Right hindlimb (tissue), 1 donor: Measurements from ENCODE around the gene PPFIBP1.
A peak's percentile ranks its signal among the peaks of the same experiment; 100 is the strongest.
"Not testable (repeated sequence)": the region's sequence is repeated elsewhere in the genome, so short reads cannot be mapped to it uniquely, and the experiment has no call there.

Source experiments
- DNase-seq: peaks from one replicate; pipeline ENCODE4 v3.0.0-alpha.2; 2018

PPFIBP1 gene

GRCh38 chr12:27595231-27595642 lies 71.2 kb downstream of the PPFIBP1 start:
- peak; percentile 85 for DNase-seq

GRCh38 chr12:27598866-27599265 lies 74.9 kb downstream of the PPFIBP1 start:
- not testable (repeated sequence) for DNase-seq

- DNase-seq = not testable (repeated sequence)
Observed at GRCh38 chr12:27601056-27601828, 77.2 kb downstream of the PPFIBP1 start.

- no peak for DNase-seq
Observed at GRCh38 chr12:27602516-27602915, 78.5 kb downstream of the PPFIBP1 start.

GRCh38 chr12:27604431-27604830 lies 80.4 kb downstream of the PPFIBP1 start:
- DNase-seq = no peak

GRCh38 chr12:27606986-27607385 lies 83.0 kb downstream of the PPFIBP1 start:
- DNase-seq = no peak

GRCh38 chr12:27607591-27607990 lies 83.6 kb downstream of the PPFIBP1 start:
- no peak for DNase-seq

GRCh38 chr12:27608890-27609289 lies 84.9 kb downstream of the PPFIBP1 start:
- DNase-seq = no peak

GRCh38 chr12:27610374-27610773 lies 86.4 kb downstream of the PPFIBP1 start:
- no peak for DNase-seq

- DNase-seq = no peak
Observed at GRCh38 chr12:27614386-27614785, 90.4 kb downstream of the PPFIBP1 start.

GRCh38 chr12:27614866-27615265 lies 90.9 kb downstream of the PPFIBP1 start:
- DNase-seq = no peak

- DNase-seq = no peak
Observed at GRCh38 chr12:27615331-27615891, 91.4 kb downstream of the PPFIBP1 start.

GRCh38 chr12:27616356-27617142 lies 92.5 kb downstream of the PPFIBP1 start:
- no peak for DNase-seq

GRCh38 chr12:27618836-27619235 lies 94.8 kb downstream of the PPFIBP1 start:
- no peak for DNase-seq

GRCh38 chr12:27619308-27619707 lies 95.3 kb downstream of the PPFIBP1 start:
- no peak for DNase-seq

GRCh38 chr12:27620121-27620520 lies 96.1 kb downstream of the PPFIBP1 start:
- DNase-seq = no peak

GRCh38 chr12:27622436-27623195 lies 98.6 kb downstream of the PPFIBP1 start:
- no peak for DNase-seq

- no peak for DNase-seq
Observed at GRCh38 chr12:27623645-27624044, 99.6 kb downstream of the PPFIBP1 start.

- no peak for DNase-seq
Observed at GRCh38 chr12:27624586-27624985, 100.6 kb downstream of the PPFIBP1 start.

GRCh38 chr12:27627123-27627852 lies 103.3 kb downstream of the PPFIBP1 start:
- peak; percentile 27 for DNase-seq

- DNase-seq = not testable (repeated sequence)
Observed at GRCh38 chr12:27627853-27628469, 104.0 kb downstream of the PPFIBP1 start.

- DNase-seq = not testable (repeated sequence)
Observed at GRCh38 chr12:27630219-27630618, 106.2 kb downstream of the PPFIBP1 start.
